MCF 10A (cell line): ENCODE results near the gene DNAJC15. TPM values are rescaled to one million over a fixed set of nuclear protein-coding genes. Genes with fewer than 3 reads are reported as not detected.

Experiments
- BruUV-seq: library from RNA; stranded (reverse); fragments of 400-500 nt; replicated peaks from 2 replicates; lab custom pipeline; 2021; lab: Mats Ljungman, UMichigan
- CTCF ChIA-PET: fragments of 300-600 bp; sonication (Branson Sonifier 250); formaldehyde crosslinking; extraction: SDS; loops from one replicate; lab custom pipeline; 2021; ENCODE audit warnings: antibody characterized with exemption, inconsistent platforms; lab: Yijun Ruan, JAX
- POLR2A ChIA-PET: fragments of 300-600, 350-650 bp; sonication (Branson Sonifier 250); formaldehyde crosslinking; extraction: SDS; loops from one replicate; lab custom pipeline; 2020; ENCODE audit warnings: antibody characterized with exemption, inconsistent platforms; lab: Yijun Ruan, JAX
- DNase-seq: peaks from one replicate; pipeline ENCODE4 v3.0.0-alpha.2; 2018; ENCODE audit not compliant: unreplicated experiment
- H3K27ac Mint-ChIP-seq: one replicate; pipeline ENCODE4 v1.8.0; 2022; ENCODE audit warnings: mild to moderate bottlenecking, low read depth, mixed read lengths; ENCODE audit not compliant: unreplicated experiment
- H3K27me3 Mint-ChIP-seq: one replicate; pipeline ENCODE4 v1.8.0; 2022; ENCODE audit warnings: mixed read lengths; ENCODE audit not compliant: insufficient read depth, unreplicated experiment
- H3K36me3 Mint-ChIP-seq: one replicate; pipeline ENCODE4 v1.8.0; 2022; ENCODE audit warnings: mild to moderate bottlenecking, moderate library complexity, mixed read lengths; ENCODE audit not compliant: insufficient read depth, unreplicated experiment
- H3K4me1 Mint-ChIP-seq: one replicate; pipeline ENCODE4 v1.8.0; 2022; ENCODE audit warnings: mixed read lengths; ENCODE audit not compliant: insufficient read depth, unreplicated experiment
- H3K4me3 Mint-ChIP-seq: one replicate; pipeline ENCODE4 v1.8.0; 2022; ENCODE audit warnings: mild to moderate bottlenecking, moderate library complexity, mixed read lengths; ENCODE audit not compliant: unreplicated experiment
- H3K9me3 Mint-ChIP-seq: one replicate; pipeline ENCODE4 v1.8.0; 2022; ENCODE audit warnings: mixed read lengths; ENCODE audit not compliant: unreplicated experiment
- CTCF ChIP-seq: fragments of 200-600 bp; IDR thresholded peaks from one replicate; pipeline ENCODE4 v1.8.0; 2022; ENCODE audit warnings: antibody characterized with exemption, mild to moderate bottlenecking; ENCODE audit not compliant: unreplicated experiment
- intact Hi-C: fragments of 100-400 bp; cut with micrococcal nuclease; formaldehyde crosslinking; loops from 2 replicates; pipeline ENCODE4 v1.14.1; 2022
- total RNA-seq: library from RNA; stranded (reverse); gene quantifications from 2 replicates; pipeline ENCODE4 v1.2.3, GENCODE V29; 2022

DNAJC15 gene
- total RNA-seq, 1 experiment from 2014 or later = 34.0 TPM

GRCh38 chr13:43077046-43077445, 53.7 kb downstream of the DNAJC15 start:
- Mint-ChIP-seq H3K4me1 (peaks cover 30% of the 10 kb centered on the region), H3K27ac (no peak overlapping the region), H3K27me3 (no peaks in the 10 kb centered on the region), H3K36me3 (peaks cover 25% of the 10 kb centered on the region), H3K4me3 (no peak overlapping the region), H3K9me3 (no peaks in the 10 kb centered on the region)
- no peak for TF ChIP-seq CTCF
- ChIA-PET CTCF (interaction anchor here (0.7 to 0.9 kb wide), 2 partner anchors 193 to 743 kb away, joined by 3 read pairs; no protein-coding TSS in a partner anchor), POLR2A (interaction anchor here (0.6 to 1.5 kb wide), 4 partner anchors 19 to 782 kb away, joined by 3 read pairs; no protein-coding TSS in a partner anchor)
- BruUV-seq = no TSS peak
- intact Hi-C loops = no loop called here
- no peak for DNase-seq

DNA sequence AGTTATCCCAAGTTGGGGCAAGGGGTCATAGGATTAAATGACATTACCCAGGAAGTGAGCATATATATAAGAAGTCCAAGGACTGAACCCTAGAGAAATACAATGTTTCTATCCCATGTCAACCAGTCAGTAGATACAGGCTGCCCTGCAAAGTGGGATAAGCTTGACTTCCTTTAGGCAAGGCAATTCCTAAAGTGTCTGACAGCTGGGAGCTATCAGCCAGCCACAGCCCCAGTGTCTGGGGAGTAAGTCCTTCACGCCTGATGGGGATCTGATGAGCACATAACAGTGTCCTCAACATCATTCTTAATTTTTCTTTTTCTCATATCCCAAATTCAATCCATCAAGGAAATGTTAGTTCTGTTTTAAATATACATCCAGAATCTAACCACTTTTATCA, 54.1 kb downstream of the DNAJC15 start:
- BruUV-seq = no TSS peak
- no peak overlapping the region for H3K27ac Mint-ChIP-seq
- ChIA-PET CTCF (interaction anchor here (0.9 kb wide), 1 partner anchor 193 kb away, joined by 3 read pairs; no protein-coding TSS in a partner anchor), POLR2A (interaction anchor here (0.6 kb wide), 1 partner anchor 782 kb away, joined by 3 read pairs; no protein-coding TSS in a partner anchor)
- H3K36me3 Mint-ChIP-seq = peaks cover 27% of the 10 kb centered on the region
- H3K4me1 Mint-ChIP-seq = peaks cover 26% of the 10 kb centered on the region
- no peaks in the 10 kb centered on the region for H3K9me3 Mint-ChIP-seq
- TF ChIP-seq CTCF = no peak
- no peaks in the 10 kb centered on the region for H3K27me3 Mint-ChIP-seq
- intact Hi-C loops = no loop called here
- H3K4me3 Mint-ChIP-seq = no peak overlapping the region
- no peak for DNase-seq

DNA sequence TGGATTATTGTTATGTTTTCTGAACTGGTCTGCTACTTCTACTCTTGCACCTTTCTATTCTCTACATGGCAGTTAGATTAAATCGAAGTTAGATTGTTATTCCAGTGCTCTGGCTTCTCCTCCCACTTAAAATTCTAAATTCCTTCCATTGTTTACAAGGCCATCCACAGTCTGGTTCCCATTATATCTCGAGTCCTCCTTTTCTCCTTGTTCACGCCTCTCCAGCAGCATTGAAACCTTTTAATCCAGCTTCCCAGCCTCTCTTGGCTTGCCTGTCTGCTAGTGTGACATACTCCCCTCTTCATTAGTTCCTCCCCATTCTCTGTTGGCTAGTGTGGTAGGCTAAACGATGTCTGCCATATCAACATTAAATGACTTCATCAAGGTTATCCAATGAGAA, 54.5 kb downstream of the DNAJC15 start:
- Mint-ChIP-seq H3K27me3 (no peaks in the 10 kb centered on the region), H3K9me3 (no peaks in the 10 kb centered on the region), H3K27ac (peak overlapping the region; percentile 47), H3K36me3 (peaks cover 24% of the 10 kb centered on the region), H3K4me3 (no peak overlapping the region), H3K4me1 (peaks cover 21% of the 10 kb centered on the region)
- ChIA-PET CTCF (no interaction called here), POLR2A (no interaction called here)
- no TSS peak for BruUV-seq
- intact Hi-C loops = no loop called here
- TF ChIP-seq CTCF = no peak
- DNase-seq = no peak

- no TSS peak for BruUV-seq
- ChIA-PET POLR2A (no interaction called here), CTCF (no interaction called here)
- H3K27me3 Mint-ChIP-seq = no peaks in the 10 kb centered on the region
- H3K4me3 Mint-ChIP-seq = no peak overlapping the region
- H3K9me3 Mint-ChIP-seq = no peaks in the 10 kb centered on the region
- no peak for DNase-seq
- no peak for TF ChIP-seq CTCF
- peaks cover 18% of the 10 kb centered on the region for H3K4me1 Mint-ChIP-seq
- H3K27ac Mint-ChIP-seq = peak overlapping the region; percentile 47
- peaks cover 25% of the 10 kb centered on the region for H3K36me3 Mint-ChIP-seq
- intact Hi-C loops = no loop called here
Observed at GRCh38 chr13:43078399-43078798, 55.0 kb downstream of the DNAJC15 start.
